SKM-1 (cell line): ENCODE data around the gene SDCCAG8.

Experiments used
- DNase-seq: peaks from one replicate; lab custom pipeline; 2025; ENCODE audit not compliant: unreplicated experiment; lab: John Stamatoyannopoulos, UW

SDCCAG8 gene

DNA sequence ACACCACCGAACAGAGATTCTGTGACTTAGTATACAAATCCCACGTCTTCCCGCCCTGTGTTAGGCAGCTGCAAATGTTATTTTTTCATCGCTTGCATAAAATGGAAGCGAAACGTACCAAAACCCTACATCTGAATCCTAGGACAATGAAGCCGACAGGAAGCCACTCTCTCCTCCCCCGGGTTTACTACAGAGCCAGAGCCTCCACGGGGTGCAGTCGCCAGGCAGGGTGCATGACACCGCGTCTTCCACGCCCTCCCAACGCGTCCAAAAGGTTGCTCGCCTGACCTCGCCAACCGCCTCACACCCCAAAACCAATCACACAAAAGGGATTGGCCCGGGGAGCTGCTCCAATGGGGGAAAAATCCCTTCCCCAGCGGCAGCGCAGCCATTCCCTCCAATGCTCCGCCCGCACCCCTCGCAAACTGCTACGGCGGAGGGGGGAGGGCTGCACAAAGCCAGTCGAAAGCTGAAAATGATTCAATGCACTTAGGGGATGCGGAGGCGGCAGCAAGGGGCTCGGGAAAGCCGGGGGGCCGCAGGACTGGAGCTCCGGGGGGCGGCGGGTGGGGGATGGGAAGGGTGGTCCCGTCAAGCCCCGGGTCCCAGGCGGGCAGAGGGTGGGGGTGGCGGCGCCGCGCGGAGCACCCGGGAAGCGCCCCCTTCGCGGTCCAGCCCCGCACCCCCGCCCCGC, 1.5 kb upstream of the SDCCAG8 start:
- DNase-seq = peak; percentile 71

DNA sequence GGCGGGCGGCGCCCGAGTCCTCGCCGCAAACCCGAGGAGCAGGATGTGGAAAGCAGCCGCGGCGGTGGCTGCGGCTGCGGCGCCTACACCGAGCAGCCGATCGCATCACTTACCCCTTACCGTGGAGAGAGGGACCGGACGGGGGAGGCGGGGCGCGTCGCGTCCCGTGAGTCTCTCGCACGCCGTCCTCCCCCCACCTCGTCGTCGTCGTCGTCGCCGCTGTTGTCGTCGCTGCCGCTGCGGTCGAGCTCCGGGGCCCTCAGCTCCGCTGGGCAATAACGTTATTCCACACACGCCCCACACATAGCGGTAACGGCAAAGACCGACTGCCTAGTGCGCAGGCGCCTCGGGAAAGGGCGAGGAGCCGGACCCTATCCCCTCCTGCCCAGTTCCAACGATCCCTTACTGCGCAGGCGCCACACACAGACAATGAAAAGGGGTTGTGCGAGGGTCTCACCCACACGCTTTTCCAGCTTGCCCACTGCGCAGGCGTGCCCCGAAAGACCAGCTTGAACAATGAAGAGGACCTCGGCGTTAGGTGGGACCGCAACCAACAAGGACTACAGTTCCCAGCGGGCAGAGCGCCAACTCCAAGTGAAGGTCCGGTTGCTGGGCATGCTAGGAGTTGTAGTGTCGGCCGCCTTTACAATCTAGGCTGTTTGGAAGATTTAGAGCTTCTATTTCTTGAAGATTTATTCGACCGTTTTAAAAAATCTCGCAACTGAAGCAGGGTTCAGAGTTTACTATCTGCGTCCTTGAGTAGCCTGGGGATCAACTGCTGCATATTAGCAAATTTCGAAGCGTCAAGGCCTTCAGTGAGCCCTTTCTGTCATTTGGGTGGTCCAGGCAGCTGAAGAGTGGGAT, 682 bp upstream of the SDCCAG8 start, which contains the start of gene CEP170:
TSS of gene CEP170 (minus strand) at position 355 of the 864 bp plus-strand sequence. CDS start 30,001 bp downstream, outside the sequence.
- peak; percentile 100 for DNase-seq

DNA sequence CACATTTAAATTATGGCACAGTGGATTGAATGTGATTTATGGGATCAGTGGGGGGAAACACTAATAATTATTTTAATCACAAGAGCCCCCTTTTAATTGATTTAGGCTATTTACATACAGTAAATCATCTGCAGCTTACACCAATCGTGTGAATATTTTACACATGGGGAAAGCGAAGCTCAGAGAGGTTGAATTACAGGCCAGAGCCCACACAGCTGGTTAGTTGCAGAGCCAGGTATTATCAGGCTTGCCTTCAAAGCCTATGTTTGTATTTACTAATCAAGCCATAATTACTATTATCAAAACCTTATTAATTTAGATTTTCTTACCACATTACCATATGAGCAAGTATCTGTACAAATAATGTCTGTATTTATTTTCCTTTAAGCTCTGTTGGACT, 749 bp downstream of the SDCCAG8 start:
- DNase-seq = no peak

DNA sequence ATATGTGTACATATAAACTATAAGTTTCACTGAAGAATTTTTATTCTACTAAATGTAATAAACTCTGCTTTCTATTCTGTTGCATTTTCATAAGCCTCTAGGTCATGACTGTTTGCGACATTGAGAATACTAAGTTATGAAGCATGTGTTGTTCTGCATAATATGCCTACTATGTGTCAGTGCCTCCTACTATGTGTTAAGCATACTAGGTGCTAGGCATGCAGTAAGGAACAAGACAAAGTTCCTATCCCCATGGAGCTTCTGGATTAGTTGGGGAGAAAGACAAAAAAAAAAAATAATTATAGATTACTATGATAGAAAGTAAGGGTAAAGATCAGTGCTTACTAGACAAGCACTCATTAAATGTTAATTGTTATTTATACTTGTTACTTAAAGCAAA, 1.3 kb downstream of the SDCCAG8 start:
- DNase-seq = no peak

DNA sequence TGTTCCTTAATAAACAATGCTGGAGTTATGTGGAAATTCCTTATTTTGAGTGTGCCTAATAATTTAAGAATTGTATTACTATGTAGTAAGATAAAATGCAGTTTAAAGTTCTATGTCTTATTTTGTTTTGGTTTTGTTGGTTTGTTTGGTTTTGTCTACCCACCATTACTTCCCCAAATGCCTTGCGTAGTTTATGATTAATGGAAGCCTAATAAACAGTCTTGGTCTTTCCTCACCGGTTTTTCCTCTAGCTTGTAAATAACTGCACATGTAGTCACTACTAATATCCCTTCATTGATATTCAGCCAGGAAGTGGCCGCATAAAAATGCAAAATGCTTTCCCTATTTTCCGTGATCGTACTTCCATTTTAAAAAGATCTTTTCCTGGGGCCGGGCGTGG, 2.9 kb downstream of the SDCCAG8 start:
- no peak for DNase-seq

DNA sequence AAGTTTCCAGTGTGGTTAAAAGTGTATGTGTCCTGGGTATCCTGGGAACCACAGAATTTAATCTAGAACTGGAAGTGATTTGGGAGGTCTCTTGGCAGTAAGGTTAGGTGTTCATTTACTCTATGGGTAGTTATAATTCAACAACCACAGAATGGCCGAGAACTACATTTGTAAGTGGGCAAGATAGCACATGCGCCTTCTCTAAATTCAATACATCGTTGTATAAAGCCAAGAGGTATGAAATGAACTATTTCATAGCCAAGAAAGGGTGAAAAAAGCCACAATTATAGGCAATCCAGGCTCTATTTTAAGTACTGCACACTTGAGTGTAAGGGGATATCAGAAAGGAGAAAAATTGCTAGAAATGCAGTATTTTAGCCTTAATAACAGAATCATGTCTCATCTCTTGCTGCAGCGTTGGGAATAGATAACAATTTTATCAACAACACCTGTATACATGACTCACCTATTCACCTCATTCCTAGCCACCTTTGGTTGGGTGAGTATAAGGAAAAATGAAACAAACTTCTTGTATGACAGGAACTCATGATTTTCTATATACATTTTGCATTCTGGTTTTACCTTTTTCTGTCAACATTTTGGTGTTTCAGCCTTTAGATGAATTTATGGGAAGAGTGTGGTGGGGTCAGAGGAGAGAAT, 4.5 kb downstream of the SDCCAG8 start:
- no peak for DNase-seq

DNA sequence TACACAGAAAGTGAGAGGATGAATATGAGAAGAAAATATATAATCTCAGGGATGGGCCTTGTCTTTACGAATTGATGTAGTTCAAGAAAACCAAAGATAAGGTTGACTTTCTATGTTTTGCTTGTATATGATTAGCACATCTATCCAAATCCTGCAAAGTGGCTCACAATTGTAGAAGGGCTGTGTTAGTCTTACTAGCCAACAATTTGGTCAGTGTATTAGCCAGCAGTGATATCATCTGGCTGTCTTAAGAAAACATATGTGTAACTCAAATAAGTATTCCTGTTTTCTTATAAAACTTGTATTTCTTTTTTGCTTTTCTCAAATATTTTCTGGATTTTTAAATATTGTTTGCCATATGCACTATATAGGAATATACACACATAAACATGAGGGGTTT, 5.5 kb downstream of the SDCCAG8 start:
- DNase-seq = no peak

DNA sequence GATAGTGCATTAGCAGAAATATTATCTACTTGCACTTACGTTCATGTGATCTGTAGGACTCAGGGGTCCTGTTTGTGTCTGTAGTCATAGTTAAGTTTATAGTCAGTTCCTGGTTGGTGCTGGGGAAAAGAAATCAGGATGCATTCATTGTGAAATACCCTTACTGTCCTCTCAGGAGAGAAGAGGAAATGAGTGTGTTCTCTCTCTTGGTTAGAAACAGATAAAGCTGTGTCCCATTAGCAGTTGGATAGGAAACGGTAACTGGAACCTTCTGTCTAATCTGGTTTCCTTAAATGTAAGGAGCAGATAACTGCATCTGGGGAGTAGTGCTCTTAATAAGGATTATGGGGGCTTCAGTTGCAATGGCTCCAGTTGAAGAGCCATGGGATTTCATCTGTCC, 8.9 kb downstream of the SDCCAG8 start:
- peak; percentile 92 for DNase-seq

DNA sequence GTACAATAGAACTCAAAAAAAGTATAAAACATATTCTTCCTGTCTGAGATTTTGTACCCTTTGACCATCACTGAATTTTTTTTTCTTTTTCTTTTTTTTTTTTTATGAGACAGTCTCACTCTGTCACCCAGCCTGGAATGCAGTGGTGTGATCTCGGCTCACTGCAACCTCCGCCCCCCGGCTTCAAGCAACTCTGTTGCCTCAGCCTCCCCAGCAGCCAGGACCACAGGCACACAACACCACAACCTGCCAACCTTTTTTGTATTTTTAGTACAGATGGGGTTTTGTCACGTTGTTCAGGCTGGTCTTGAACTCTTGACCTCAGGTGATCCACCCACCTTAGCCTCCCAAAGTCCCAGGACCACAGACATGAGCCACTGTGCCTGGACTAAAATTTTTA, 10.4 kb downstream of the SDCCAG8 start:
- no peak for DNase-seq

DNA sequence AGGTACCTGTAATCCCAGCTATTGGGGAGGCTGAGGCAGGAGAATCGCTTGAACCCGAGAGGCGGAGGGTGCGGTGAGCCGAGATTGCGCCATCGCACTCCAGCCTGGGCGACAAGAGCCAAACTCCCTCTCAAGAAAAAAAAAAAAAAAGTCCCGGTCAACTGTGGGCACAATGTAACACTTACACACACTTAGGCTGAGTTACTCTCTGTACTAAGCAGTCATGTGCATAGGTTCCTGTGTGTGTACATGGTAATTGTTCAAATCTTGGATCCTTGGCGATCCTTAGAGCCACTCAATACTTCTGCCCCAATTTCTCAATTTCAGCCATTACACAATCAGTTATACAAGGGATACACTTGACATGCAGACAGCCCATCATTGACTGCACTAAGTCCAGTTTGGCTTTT, 11.6 kb downstream of the SDCCAG8 start:
- DNase-seq = peak; percentile 78

DNA sequence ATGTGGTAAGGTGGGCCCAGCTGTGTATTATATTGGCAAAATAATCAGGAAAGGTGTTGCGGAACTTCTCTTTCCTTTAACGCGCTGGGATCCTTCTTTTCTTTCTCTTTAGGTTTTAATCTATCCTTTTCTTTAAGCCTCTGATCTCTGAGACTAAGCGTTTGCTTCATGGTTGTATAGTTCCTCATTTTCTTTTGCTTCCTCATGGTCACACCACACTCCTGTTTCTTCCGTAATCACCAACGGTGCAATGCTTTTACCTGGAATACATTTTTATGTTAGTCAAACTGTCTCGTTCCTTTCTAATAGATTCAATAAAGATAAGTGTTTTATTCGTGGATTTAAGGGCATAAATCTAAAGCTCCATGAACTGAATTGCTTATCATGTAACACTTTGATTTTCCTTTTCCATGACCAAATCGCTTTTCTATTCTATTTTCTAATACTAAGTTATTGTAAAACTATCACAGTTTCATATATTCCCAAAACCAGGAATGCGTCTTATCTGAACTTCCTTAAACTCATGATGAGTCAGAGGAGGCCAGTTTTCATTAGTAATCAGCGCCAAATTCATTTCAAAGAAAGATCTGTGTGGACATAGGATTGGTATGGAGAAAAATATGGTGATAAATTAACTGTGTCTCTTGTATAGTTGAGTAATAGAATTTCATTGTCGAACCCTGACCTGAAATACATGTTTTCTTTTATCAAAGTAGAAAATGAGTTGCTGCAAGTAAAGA, 12.2 kb downstream of the SDCCAG8 start:
- peak; percentile 85 for DNase-seq

DNA sequence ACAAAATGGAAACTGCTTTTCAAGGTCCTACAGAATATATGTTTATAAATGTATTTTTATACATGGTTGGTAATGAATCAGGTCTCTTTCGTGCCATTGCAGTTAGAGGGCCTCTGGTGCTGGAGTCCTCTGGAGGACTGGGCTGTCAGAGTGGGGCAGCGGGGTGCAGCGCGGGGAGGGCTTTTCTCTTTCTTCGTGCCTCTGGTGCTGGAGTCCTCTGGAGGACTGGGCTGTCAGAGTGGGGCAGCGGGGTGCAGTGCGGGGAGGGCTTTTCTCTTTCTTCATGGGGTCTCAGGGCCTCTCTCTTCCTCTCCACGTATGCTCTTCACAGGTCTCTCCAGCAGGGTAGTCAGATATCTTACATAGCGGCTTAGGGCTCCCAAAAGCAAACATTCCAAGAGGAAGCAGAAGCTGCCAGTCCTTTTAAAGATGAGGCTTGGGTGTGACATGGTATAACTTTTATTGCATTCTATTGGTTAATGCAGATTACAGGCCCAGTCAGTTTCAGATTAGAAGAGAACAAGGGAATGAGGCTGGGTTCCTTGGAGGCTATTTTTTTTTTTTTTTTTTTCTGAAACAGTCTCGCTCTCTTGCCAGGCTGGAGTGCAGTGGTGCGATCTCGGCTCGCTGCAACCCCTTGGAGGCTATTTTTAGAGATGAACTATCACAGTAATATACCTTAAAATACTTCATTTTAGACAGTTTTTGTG, 13.1 kb downstream of the SDCCAG8 start:
- no peak for DNase-seq

DNA sequence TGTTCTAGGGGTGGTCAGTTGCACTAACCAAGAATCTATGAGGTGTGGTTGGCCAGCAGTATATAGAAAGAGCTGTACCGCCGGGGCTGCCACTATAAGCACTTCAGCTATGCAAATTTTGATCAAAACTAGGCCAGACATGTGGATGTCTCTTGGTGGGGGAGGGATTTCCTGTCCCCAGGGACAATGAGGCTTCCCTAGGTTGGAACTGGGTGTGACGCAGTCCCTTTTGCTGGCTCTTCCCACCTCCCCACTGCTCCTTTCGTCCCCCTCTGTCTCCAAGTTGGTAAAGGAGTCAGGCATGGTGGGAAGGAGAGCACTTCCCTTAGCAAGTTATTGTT, 13.6 kb downstream of the SDCCAG8 start:
- no peak for DNase-seq

DNA sequence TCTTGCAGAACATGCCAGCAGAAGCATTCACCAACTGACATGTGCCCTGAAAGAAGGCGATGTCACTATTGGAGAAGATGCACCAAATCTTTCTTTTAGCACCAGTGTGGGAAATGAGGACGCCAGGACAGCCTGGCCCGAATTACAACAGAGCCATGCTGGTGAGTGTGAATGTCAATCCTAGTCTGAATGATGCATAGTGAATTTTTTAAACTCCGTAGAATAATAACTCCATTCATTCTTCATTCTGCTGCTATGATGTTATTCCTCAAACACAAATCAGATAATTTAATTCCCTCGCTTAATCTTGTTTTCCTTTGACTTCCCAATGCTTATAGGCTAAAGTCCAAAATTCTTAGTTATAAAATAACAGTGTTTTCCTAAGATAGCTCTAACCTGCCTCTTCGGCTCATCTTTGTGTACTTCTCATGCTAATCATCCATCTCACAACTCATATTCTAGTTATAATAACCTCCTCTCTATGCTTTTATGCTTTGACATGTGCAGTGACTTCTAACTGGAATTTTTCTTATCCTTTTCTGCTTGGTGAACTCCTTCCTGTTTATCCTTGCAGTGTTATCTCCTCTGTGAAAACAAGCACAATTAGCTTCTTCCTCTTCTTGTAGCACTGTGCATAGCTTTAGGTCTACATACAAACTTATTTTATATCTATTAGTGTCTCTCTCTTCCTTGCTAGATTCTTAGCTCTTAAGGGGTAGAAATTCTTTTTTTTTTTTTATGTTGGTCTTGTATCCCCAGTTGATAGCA, 14.4 kb downstream of the SDCCAG8 start:
- peak; percentile 40 for DNase-seq

DNA sequence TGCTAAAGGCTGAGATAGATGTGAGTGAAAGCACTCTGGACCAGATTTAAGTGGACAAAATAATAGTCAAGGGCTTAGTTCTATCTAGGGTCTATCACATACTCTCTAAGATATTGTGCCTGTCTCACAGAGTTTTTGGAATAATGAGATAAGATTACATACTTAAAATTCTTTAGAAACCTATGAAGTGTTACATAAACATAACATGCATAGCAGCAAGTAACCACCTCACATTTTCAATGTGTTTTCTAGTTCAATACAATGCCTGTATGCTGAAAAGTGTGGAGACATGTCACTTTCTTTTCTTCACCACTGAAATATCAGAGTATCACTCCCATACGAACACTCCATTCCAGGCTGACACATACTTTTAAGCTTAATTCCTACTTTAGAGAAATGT, 16.2 kb downstream of the SDCCAG8 start:
- DNase-seq = no peak

DNA sequence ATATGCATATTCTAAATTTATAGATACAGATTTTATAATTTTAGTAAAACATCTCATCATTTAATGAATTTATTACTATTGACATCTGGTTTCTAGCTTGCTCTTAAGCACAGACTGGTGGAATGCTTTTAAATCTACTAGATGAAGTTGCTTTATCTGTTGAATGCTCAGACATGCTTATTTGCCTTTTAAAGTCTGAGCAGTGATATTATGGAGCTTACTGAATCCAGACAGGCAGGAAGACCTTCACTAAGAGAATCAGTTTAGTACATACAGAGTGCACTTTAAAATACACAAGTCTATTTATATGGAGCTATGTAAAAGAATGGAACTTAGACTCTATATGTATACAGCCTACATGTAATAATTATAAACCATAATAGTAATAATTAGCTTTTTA, 16.6 kb downstream of the SDCCAG8 start:
- DNase-seq = no peak

DNA sequence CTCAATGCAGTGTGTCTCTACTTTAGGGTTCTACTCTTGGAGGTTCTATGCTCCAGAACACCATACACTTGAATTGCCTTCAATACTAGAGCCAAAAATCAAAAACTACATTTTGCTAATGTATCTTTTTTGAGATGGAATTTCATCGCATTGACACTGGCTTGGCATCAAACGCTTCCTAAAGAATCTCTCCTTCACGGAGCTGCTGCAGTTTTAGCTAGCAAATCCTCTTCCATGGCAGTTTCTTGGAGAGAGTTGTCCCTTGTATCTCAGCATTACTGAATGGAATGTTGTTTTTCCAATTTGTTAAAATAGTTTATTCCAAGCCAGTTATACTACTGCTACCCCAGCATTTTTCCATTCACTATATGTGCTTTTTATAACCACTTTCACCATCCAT, 17.7 kb downstream of the SDCCAG8 start:
- DNase-seq = no peak

DNA sequence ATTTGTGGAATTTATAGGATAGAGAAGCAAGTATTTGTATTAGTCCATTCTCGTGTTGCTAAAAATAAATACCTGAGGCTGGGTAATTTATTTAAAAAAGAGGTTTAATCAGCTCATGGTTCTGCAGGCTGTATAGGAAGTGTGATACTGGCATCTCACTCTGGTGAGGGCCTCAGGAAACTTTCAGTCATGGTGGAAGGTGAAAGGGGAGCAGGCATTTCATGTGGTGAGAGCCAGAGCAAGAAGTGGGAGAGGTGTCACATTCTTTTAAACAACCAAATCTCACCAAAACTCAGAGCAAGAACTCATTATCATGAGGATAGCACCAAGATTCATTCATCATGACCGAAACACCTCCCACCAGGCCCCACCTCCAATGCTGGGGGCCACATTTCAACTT, 18.1 kb downstream of the SDCCAG8 start:
- DNase-seq = no peak

DNA sequence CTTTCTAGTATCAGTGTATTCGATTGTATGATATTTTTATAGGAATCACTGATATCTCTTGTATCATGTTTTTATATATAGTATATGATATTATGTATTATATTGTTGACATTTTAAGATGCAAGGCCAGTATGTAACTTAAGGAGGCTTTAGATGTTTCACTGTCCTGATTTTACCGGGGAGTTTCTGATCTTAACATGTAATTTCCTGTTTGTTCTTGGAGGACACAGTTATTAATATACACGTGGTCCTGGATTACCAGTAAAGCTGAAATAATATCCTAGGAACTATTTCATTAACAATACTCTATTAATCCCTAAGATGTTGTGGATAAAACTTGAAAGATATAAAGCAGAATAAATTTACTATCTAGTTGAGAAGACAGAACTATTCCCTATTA, 19.5 kb downstream of the SDCCAG8 start:
- DNase-seq = no peak

DNA sequence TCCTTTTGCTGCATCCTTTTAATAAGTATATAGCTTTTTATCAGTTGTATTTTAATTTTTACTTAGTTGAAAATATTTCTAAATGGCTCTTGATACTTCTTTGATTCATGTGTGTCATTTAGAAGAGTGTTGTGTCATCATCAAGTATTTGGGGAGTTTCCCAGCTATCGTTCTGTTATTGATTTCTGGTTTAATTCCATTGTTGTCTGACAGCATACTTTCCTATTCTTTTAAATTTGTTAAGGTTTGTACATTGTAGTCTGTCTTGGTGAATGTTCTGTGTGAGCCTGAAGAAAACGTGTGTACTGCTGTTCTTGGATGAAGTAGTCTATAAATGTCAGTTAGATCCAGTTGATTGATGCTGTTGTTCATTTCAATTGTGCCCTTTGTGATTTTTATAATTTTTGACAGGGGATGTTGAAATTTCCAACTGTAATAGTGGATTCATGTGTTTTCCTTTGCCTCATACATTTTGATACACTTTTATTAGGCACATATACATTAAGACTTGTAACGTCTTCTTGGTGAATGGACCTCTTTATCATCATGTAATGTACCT, 24.8 kb downstream of the SDCCAG8 start:
- no peak for DNase-seq
